ENCODE data around the gene TBC1D8.
"Not testable (repeated sequence)": the region's sequence is repeated elsewhere in the genome, so short reads cannot be mapped to it uniquely, and the experiment has no call there.

Gene TBC1D8

GRCh38 chr2:101064125-101064502 lies 87.1 kb downstream of the TBC1D8 start:
- DNase-seq (ENCODE audit: low read depth) = no peak

GRCh38 chr2:101063352-101064124 lies 87.6 kb downstream of the TBC1D8 start:
- DNase-seq (ENCODE audit: low read depth) = no peak

- DNase-seq (ENCODE audit: low read depth) = no peak
These were observed 92.8 kb downstream of the TBC1D8 start for GRCh38 chr2:101058386-101058785.

DNA sequence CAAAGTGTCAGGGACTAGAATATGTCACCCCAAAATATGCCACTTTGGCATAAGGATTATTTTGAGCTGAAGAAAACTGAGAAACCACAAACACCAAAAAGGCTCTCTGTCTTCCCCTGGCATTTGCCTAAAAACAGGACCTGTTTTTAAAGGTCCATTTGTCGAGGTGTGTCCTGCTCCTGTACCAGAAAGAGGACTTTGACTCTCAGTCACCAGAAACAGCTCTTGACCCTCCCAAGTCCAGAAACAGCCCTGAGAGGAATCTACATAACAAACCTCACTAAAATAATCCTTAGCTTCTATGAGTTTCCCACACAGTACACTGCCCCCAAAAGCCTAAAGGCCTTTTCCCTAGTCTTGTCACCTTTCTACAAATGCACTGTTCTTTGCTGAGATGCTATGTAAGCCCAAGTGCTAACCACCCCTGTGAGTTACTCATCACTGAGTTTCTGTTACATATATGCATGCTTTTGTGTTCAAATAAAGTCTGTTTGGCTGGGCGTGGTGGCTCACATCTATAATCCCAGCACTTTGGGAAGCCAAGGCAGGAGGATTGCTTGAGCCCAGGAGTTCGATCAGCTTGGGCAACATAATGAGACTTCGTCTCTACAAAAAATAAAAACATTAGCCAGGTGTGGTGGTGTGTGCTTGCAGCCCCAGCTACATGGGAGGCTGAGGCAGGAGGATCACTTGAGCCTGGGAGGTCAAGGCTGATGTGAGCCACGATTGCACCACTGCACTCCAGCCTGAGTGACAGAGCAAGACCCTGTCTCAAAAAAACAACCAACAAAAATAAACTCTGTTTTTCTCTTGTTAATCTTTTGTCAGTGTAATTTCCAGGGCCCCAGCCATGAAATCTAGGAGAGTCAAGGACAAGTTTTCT lies 93.9 kb downstream of the TBC1D8 start:
- DNase-seq (ENCODE audit: low read depth) = no peak

- DNase-seq (ENCODE audit: low read depth) = no peak
These were observed 98.1 kb downstream of the TBC1D8 start for GRCh38 chr2:101053117-101053516.

GRCh38 chr2:101052147-101052546 lies 99.0 kb downstream of the TBC1D8 start:
- no peak for DNase-seq (ENCODE audit: low read depth)

- not testable (repeated sequence) for DNase-seq (ENCODE audit: low read depth)
These were observed 100.3 kb downstream of the TBC1D8 start for GRCh38 chr2:101050886-101051285.

DNA sequence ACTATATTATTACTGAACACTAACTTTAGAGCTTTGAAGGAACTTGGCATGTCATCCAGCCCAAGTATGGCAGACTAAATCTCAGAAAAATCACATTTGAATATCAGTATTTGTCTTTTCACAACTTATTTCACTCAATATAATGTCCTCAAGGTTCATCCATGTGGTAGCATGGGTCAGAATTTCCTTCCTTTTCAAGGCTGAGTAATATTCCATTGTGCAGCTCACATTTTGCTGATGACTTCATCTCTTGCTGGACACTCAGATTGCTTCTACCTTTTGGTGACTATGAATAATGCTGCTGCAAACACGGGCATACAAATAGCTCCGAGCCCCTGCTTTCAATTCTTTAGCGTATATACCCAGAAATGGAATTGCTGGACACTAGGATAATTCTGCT lies 102.4 kb downstream of the TBC1D8 start:
- DNase-seq (ENCODE audit: low read depth) = no peak

- no peak for DNase-seq (ENCODE audit: low read depth)
These were observed 103.4 kb downstream of the TBC1D8 start for GRCh38 chr2:101047774-101048173.

DNA sequence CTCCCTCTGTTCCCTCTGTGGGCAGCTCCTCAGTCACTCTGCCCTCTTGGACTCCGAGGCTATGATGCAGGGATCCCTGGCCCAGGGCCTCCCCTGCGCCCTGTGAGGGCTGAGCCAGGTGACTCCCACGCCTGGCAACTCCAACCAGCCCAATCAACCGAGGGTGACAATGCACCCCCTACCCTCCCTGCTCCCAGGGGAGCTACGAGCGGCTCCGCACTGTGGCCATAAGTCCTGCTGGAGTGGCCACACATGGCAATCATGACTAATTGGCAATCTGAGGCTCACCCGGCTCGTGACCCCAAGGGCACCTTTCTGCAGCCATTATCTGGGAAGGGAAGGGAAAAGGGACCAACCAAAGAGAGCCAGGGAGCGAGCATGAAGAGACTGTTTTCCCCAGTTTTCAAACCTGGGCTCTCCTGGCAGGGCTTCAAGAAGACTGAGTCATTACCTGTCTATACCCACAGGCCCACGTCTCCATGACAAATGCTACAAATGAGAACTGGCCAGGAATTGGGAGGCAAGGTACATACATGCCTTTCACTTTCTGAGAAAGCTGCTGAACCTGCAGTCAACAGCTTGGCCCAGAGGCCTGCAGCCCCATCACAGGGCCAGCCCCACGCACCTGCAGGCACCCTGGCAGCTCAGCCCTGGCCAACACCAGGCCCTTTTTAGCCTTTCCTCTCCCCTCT lies 104.0 kb downstream of the TBC1D8 start:
- DNase-seq (ENCODE audit: low read depth) = no peak

DNA sequence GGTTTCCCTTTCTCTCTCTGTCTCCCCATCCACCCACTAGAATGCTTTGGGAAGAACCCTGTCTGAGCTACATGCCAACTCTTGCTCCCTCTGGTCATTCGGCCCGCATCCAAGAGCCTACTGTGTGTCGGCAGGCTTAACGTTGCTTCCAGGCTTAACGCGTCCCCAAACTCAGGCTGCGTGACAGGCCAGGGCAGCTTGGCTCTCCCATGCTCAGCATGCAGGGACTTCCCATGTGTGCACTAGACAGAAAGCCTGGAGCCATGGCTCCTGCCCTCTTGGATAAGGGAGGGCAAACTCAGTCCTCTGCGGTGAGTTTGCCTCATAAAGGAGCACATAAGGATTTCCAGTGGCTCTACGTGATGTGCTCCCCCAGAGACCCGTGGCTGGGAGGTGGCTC lies 105.9 kb downstream of the TBC1D8 start:
- DNase-seq (ENCODE audit: low read depth) = no peak

DNA sequence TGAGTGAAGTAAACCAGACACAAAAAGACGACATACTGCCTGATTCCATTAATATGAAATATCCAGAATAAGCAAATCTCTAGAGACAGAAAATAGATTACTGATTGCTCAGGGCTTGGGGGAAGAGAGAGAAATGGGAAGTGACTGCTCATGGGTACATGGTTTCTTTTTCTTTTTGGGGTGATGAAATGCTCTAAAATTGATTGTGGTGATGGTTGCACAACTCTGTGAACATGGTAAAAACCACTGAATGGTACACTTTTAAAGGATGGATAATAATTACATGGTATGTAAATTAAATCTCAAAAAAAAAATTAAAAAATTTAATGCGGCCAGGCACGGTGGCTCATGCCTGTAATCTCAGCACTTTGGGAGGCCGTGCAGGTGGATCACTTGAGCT lies 109.8 kb downstream of the TBC1D8 start:
- no peak for DNase-seq (ENCODE audit: low read depth)

- no peak for DNase-seq (ENCODE audit: low read depth)
These were observed 110.4 kb downstream of the TBC1D8 start for GRCh38 chr2:101040761-101041160.

GRCh38 chr2:101040072-101040471 lies 111.1 kb downstream of the TBC1D8 start:
- DNase-seq (ENCODE audit: low read depth) = no peak

GRCh38 chr2:101038455-101039255 lies 112.5 kb downstream of the TBC1D8 start:
- DNase-seq (ENCODE audit: low read depth) = no peak

DNA sequence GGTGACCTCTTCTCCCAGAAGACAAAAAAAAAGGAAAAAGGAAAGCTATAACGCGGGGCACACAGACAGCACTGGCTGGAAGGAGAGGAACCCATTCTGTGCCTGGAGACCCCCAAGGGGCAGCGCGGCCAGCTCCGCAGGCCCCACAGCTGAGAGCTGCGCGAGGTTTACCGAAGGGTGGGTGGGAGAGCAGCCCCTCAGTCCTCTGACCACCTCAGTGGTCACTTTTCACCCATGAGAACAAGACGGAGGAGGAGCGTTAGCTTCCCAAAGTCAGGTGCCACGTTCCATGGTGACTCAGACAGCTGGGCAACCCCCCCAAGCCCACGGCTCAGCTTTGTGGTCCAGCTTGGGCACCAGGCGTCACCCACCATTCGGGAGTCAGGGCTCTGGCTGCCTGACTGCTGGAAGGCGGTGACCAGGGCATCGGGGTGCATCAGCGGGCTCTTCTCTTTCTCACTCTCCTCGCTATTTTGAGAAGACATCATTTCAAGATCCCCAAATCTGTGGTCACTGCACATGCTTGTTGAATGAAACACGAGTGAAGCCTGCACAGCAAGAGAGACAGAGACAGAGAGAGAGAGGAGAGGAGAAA lies 113.9 kb downstream of the TBC1D8 start:
- DNase-seq (ENCODE audit: low read depth) = no peak

DNA sequence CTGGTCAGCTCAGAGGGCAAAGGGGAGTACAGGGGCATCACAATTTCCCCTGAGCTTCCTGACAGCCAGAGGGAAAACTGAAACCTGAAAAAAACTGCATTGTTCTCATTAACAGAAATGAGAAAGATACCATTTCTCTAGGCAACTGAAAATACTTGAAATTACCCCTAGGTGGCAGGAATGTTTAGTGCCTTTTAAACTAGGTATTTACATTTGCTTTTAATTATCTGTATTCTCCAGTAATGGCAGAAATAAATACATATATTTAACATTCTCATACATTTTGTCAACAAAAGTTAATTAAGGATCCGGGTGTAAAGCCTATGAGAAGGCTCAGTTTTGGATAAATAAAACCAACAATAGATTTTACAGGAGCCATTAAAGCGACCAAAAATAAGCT lies 114.6 kb downstream of the TBC1D8 start:
- peak; percentile 36 for DNase-seq (ENCODE audit: low read depth)

GRCh38 chr2:101032084-101032776 lies 119.0 kb downstream of the TBC1D8 start:
- no peak for DNase-seq (ENCODE audit: low read depth)

DNA sequence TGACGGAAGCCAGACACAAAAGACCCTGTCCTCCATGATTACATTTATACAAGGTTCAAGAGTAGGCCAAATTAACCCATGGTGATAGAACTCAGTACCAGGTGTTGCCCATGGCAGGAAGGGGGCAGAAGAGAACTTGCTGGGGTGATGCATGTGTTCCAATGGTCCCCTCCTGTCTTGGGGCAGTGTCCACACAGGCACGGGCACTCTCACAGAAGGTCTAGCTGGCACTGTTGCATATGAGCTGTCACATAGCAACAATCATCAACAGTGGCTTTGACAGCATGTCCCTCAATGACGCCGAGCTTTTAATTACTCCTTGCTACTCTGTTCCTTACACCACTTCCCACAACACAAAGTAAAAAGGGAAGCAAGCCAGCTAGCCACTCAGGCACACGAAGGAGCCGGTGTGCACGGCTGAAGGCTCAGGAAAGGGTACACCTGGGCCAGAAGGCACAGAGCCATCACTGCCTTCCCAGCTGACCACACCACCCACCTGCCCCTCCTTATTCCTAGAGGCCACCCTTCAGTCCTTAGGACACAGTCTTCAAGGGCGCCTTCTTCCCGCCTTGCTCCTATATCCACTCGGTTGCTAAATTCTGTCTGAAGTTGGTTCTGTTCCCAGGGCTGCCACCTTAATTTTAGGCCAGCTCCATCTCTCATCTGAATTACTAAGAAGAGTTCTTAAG lies 120.2 kb downstream of the TBC1D8 start:
- no peak for DNase-seq (ENCODE audit: low read depth)

DNA sequence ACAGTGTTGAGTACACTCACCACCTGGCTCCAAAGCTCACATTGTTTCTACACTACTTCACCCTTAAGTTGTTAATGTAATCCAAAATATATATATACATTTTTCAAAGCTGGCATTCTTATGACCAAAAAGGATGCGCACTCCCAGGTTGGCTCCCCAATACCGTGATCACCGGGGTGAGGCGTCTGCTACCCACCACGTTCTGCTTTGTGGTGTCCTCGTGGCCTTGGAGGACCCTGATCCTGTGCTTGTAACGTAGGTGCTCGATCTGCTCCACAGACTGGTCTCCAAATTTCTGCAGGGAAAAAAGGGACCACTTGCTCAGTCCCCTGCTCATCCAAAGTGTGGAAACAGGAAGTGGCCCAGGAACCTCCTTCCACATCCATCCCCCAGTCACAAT lies 123.3 kb downstream of the TBC1D8 start:
- DNase-seq (ENCODE audit: low read depth) = no peak

Measured in HS-5 (cell line).